ENCODE results near the gene APOB. TPM values are rescaled to one million over a fixed set of nuclear protein-coding genes. Genes with fewer than 3 reads are reported as not detected.
A peak's percentile ranks its signal among the peaks of the same experiment; 100 is the strongest.

The APOB gene
- total RNA-seq, 4 donors from 2014 or later = 0.05 to 8.8 (median 2.3) TPM

- H3K4me1 ChIP-seq = peaks cover 10 to 14% of the 10 kb centered on the region in 2 donors
- no peaks in the 10 kb centered on the region for H3K36me3 ChIP-seq
- TF ChIP-seq POLR2A (IDR thresholded peaks at IDR 0.05) (no peak), CTCF (IDR thresholded peaks at IDR 0.05 in 4 of 5, conservative IDR thresholded peaks at IDR 0.05 in 1 of 5) (no peak)
- no peak overlapping the region for H3K27ac ChIP-seq
- H3K27me3 ChIP-seq = no peaks in the 10 kb centered on the region
- no peaks in the 10 kb centered on the region for H3K9me3 ChIP-seq
- no peak overlapping the region for H3K4me3 ChIP-seq
- no peak for DNase-seq
- in situ Hi-C loops (cut with MboI; ENCODE audit: low sequenced_read_pairs in 4 of 4) = loop anchor here in 2 of 4 donors (25.0 kb wide), 2 partner anchors 536 to 611 kb away; partner anchors contain the start of genes PUM2 (in 1 of the 2) and RHOB (in 1 of the 2)
- no peak for ATAC-seq
- intact Hi-C loops (cut with DNase I; ENCODE audit: low total_unique reads) = no loop called here
These were observed 70.9 kb downstream of the APOB start for GRCh38 chr2:20972792-20973565.

- DNase-seq (no peak), ATAC-seq (peak; percentile 19 to 37)
- Histone ChIP-seq H3K27me3 (no peaks in the 10 kb centered on the region), H3K36me3 (no peaks in the 10 kb centered on the region), H3K27ac (no peak overlapping the region), H3K4me3 (no peak overlapping the region), H3K9me3 (no peaks in the 10 kb centered on the region), H3K4me1 (peaks cover 9 to 11% of the 10 kb centered on the region in 2 donors)
- in situ Hi-C loops (cut with MboI; ENCODE audit: low sequenced_read_pairs in 4 of 4) = loop anchor here in 2 of 4 donors (25.0 kb wide), 2 partner anchors 535 to 610 kb away; partner anchors contain the start of genes PUM2 (in 1 of the 2) and RHOB (in 1 of the 2)
- intact Hi-C loops (cut with DNase I; ENCODE audit: low total_unique reads) = no loop called here
- no peak for TF ChIP-seq CTCF (IDR thresholded peaks at IDR 0.05 in 4 of 5, conservative IDR thresholded peaks at IDR 0.05 in 1 of 5)
- no peak for TF ChIP-seq POLR2A (IDR thresholded peaks at IDR 0.05)
These were observed 71.8 kb downstream of the APOB start for GRCh38 chr2:20972110-20972509.

DNA sequence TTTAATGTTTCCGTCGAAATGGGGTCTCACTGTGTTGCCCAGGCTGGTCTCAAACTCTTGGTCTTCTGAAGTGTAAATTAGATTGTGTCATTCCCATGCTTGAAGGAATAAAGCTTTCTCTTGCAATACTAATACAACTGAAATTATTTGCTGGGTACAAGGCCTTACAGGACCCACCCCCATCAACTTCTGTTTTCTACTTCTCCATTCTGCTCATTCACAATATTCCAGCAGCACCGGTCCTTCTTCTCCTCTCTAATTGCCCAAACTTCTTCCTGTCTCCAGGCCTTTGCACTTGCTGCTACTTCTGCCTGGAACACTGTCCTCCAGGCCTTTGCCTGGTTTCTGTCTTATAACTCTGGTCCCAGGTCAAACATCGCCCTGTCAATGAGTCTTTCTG lies 73.8 kb downstream of the APOB start:
- no peak for TF ChIP-seq CTCF (IDR thresholded peaks at IDR 0.05 in 4 of 5, conservative IDR thresholded peaks at IDR 0.05 in 1 of 5)
- no peak for TF ChIP-seq POLR2A (IDR thresholded peaks at IDR 0.05)
- intact Hi-C loops (cut with DNase I; ENCODE audit: low total_unique reads) = no loop called here

GRCh38 chr2:20966061-20966595 lies 77.7 kb downstream of the APOB start:
- no peak overlapping the region for H3K27ac ChIP-seq
- H3K4me1 ChIP-seq = peaks cover 6 to 9% of the 10 kb centered on the region in 2 donors
- no peaks in the 10 kb centered on the region for H3K27me3 ChIP-seq
- no peak for ATAC-seq
- TF ChIP-seq POLR2A (IDR thresholded peaks at IDR 0.05) = no peak
- no peak for TF ChIP-seq CTCF (IDR thresholded peaks at IDR 0.05 in 4 of 5, conservative IDR thresholded peaks at IDR 0.05 in 1 of 5)
- DNase-seq = no peak
- no peak overlapping the region for H3K4me3 ChIP-seq
- no peaks in the 10 kb centered on the region for H3K9me3 ChIP-seq
- H3K36me3 ChIP-seq = no peaks in the 10 kb centered on the region
- in situ Hi-C loops (cut with MboI; ENCODE audit: low sequenced_read_pairs in 4 of 4) = loop anchor here in 3 of 4 donors (10.0 to 25.0 kb wide), 4 partner anchors 181 to 604 kb away; partner anchors contain the start of genes GDF7 (in 1 of the 3), PUM2 (in 1 of the 3) and RHOB (in 1 of the 3)
- intact Hi-C loops (cut with DNase I; ENCODE audit: low total_unique reads) = no loop called here

More for the DNA sequence above, 73.8 kb downstream of the APOB start:
- ATAC-seq = no peak
- in situ Hi-C loops (cut with MboI; ENCODE audit: low sequenced_read_pairs in 4 of 4) = loop anchor here in 2 of 4 donors (25.0 kb wide), 2 partner anchors 533 to 608 kb away; partner anchors contain the start of genes PUM2 (in 1 of the 2) and RHOB (in 1 of the 2)
- no peak for DNase-seq
- Histone ChIP-seq H3K4me1 (no peaks in the 10 kb centered on the region), H3K27me3 (no peaks in the 10 kb centered on the region), H3K36me3 (no peaks in the 10 kb centered on the region), H3K4me3 (no peak overlapping the region), H3K9me3 (no peaks in the 10 kb centered on the region), H3K27ac (no peak overlapping the region)

Measured in gastrocnemius medialis (tissue), 4 donors.